GM21515 (cell line): ENCODE data around the gene ASGR1.

ENCODE experiments used
- ATAC-seq: cut with Tn5 transposase; IDR thresholded peaks from one replicate; pipeline ENCODE4 v1.9.1; 2021; ENCODE audit not compliant: unreplicated experiment

ASGR1 gene, protein sequence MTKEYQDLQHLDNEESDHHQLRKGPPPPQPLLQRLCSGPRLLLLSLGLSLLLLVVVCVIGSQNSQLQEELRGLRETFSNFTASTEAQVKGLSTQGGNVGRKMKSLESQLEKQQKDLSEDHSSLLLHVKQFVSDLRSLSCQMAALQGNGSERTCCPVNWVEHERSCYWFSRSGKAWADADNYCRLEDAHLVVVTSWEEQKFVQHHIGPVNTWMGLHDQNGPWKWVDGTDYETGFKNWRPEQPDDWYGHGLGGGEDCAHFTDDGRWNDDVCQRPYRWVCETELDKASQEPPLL

DNA sequence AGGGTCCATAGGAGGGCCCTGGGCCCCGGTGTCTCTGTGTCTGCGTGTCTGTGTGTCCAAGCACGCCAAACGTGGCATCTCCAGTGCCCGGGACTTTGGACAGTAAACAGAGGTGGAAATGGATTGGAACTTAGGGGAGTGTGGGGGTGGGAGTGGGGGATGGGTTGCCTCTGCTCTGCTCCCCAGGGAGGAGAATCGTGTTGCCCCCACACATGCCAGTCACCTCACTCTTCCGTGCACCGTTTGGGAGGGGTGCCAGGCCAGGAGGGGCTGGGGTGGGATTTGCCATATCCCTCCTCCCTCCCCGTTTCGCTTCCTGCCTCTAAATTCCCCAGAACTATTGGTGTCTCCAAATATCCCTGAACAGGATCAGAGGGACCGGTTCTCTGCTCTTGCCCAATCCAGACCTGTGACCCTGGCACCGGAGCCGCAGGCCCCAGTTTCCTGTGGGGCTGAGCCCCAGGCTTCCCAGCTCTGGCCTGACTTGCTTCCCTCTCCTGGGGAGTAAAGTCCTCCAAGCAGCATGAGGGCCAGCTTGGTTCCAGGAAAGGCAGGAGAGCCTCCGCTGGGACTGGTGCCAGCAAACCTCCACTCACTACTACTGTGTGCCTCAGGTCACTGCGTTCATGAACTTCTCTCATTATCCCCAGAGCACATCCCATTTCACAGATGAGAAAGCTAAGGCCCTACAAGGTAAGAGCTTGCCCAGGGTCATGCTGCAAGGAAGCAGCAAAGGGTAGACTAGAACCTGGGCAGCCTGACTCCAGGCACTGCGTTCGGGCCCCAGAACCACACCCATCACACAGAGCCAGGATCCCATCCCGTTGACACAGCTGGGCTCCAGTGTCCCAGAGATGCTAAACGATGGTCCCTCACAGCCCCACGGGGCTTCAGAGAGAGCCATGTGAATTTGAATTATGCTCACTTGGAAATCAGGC, at the start of gene ASGR1:
Gene ASGR1, minus strand, starts transcription at position 54 of the 938 bp plus-strand sequence. CDS start 807 bp downstream, outside the sequence.
- ATAC-seq = no peak

DNA sequence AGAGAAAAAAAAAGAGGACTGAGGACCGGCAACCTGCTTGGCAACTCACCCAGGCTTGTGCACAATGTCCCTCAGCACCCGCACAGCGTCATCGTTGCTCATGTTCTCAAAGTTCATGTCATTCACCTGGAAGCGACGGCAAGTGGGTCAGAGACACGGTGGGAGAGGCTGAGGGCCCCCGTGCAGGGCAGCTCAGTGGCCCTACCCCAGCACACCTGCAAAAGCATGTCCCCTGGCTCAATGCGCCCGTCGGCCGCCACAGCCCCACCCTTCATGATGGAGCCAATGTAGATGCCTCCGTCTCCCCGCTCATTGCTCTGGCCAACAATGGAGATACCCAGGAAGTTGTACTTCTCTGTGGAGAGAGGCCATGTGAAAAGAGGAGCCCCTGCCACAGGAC, 49.8 kb upstream of the ASGR1 start:
- no peak for ATAC-seq

DNA sequence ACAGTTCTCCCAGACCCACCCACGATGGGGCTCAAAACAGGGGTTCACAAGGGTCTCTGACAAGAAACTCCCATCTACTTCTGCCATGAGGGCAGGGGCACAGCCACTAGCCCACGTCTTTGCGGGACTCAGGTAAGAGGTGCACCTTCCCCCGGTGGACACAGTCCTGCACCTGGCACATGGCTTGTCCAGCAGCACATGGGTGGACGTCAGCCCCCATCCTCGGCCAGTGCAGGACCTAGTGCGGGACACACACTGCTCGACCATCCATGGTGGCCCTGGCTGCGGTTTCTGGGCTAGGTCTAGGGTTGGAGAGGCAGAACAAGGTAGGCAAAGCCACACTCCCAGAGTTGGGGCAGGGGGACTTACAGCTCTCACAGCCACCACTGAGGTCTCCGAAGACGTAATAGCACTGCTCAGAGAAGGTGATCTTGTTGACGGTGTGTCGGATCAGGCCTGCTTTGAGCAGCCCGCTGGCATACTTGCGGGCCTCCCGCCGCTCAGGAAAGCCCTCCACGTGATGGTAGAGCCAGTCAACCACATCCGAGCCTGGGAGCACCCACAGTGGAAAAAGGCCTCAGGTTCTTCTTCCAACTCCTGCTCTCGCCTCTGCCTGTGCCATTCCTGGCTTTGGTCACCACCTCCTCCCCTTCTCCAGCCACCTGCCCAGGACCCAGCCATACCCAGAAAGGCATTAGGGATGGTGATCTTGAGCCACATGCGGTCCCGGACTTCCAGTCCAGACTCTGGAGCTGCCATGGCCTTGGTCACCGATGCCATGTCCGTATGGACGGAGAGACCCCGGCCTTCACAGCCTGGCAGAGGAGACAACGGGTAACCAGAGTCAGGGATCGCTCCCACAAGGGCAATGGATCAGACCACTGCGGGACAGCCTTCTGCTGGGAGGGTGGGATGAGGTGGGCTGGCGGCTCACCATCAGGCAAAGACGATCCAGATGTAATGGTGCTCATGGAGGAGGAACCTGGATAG, 47.8 kb upstream of the ASGR1 start:
- ATAC-seq = no peak

DNA sequence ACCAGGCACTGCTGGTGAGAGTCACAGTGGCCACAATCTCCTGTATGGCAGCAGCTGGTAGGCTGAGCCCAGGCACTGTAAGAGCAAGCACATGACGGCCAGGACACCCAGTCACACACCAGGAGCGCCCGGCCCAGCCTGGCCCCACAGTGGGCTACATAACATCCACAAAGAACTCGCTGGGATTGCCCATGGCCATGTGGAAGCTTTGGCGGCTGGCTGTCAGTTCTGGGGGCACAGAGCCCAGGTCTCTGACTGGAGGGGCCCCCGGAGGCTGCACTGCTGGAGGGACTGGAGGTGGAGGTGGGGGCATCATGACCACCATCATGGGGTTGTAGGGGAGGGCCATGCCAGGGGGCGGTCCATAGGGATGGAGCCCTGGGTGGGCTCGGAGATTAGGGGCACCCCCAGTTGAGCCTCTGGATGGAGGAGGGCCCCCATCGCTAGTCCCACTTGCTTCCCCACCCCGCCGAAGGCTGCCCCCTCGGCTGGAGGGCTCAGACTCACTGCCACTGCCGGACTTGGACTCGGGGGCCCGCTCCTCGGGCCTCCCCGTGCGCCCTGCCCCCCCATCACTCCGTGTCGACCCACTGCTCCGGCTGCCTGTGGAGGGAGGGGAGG, 46.7 kb upstream of the ASGR1 start:
- no peak for ATAC-seq

DNA sequence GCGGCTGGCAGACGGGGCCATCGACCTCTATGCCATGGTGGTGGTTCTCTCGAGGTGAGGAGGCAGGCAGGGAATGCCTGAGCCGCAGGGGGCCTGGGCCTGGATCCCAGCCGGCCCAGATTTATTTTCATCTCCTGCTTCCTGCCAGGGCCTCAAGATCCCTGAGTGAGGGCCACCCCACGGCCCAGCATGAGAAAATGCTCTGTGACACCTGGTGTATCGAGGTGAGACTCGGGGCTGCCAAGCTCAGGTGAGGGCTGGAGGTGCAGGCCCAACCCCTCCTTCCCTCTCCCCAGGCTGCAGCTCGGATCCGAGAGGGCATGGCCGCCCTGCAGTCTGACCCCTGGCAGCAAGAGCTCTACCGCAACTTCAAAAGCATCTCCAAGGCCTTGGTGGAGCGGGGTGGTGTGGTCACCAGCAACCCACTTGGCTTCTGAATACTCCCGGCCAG, 45.5 kb upstream of the ASGR1 start:
- no peak for ATAC-seq

DNA sequence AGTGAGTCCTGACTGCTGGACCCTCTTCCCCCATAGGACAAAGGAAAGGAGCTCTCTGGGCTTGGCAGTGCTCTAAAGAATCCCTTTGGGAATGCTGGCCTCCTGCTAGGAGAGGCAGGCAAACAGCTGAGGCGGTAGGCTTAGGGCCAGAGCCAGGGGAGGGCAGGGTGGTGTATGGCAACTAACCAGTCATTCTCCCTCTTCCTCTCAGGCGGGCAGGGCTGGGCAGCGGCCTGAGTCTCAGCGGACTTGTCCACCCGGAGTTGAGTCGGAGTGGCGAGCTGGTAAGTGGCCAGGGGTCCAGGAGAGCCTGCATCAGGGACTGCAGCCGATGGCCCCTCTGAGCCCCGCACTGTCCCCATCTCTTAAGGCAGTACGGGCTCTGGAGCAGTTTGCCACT, 44.9 kb upstream of the ASGR1 start:
- ATAC-seq = no peak

DNA sequence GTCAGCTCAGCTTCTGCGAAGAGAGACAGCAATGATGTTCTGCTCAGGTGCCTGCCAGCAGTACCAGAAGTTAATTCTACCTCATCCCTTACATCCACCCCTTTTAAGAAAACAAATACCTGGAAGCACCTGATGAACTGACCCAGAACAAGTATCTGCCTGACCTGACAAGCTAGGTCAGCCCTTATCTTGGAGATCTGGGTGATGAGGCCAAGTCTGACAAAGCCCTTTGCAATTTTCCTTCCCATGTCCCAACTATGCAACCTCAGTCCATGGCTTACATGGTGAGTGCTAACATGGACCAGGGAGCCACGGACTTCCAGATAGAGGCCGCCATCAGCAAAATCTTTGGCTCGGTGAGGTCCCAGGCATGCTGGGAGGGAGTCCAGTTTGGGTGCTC, 44.2 kb upstream of the ASGR1 start:
- no peak for ATAC-seq

DNA sequence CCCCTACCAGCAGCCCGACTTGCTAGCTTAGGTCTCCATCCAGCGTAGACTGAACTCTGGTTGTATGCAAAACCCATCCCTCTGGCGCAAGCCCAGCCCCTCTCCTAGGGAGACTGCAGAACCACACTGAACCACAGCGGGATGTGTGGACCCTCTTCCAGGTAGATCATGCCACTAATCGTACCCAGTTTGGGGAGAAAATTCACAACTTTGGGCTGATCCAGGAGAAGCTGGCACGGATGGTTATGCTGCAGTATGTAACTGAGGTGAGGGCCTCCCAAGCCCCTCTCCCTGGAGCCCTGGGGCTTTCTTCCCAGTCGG, 43.8 kb upstream of the ASGR1 start:
- no peak for ATAC-seq

DNA sequence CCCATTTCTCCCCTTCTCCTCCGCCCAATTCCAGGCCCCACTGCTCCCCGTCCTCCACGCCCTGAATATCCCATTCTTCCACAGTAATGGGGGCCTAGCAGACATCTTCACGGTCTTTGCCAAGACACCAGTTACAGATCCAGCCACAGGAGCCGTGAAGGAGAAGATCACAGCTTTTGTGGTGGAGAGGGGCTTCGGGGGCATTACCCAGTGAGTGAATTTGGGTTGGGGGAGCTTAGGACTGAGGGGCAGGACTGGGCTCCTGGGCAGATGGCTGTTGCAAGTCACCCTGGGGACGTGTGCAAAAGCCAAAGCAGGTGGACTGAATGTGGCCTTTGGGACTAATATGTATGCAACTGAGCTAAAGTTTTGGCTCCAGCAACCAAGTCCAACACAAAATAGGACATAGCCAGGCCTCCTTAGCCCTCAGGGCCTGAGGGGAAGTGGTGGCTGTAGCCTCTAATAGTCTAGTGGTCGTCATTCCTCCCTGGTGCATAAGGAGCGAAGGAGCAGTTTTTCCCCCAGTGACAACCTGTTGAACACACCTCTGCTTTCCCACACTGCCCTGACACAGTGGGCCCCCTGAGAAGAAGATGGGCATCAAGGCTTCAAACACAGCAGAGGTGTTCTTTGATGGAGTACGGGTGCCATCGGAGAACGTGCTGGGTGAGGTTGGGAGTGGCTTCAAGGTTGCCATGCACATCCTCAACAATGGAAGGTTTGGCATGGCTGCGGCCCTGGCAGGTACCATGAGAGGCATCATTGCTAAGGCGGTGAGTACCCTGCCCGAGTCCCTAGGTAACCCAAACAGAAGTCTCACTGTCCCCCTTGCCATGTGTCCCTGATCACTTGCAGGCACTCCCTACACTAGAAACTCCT, 43.2 kb upstream of the ASGR1 start:
- no peak for ATAC-seq

DNA sequence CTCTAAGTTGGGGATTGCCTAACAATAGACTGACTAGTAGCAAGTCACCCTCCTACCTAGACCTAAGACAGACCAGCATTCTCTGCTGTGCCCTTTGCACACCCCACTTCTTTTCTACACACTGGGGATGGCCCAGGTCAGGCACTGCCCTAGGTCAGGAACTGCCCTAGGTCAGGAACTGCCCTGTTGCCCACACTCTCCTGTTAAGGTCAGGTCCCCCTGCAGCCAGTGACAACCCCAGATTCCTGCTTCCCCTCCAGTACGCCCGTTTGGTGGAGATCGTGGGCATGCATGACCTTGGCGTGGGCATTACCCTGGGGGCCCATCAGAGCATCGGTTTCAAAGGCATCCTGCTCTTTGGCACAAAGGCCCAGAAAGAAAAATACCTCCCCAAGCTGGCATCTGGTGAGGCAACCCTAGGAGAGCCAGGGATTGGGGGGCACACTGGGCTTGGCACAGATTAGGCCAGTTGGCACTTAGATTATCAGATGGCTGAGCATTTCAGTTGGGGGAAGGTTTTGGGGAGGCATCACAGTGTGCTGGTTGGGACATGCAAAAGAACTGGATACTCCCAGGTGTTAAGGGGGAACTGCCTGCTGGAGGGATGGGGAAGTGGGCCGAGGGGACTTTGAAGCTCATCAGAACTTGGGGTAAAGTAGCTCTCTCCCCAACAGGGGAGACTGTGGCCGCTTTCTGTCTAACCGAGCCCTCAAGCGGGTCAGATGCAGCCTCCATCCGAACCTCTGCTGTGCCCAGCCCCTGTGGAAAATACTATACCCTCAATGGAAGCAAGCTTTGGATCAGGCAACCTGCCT, 42.3 kb upstream of the ASGR1 start:
- ATAC-seq = no peak

DNA sequence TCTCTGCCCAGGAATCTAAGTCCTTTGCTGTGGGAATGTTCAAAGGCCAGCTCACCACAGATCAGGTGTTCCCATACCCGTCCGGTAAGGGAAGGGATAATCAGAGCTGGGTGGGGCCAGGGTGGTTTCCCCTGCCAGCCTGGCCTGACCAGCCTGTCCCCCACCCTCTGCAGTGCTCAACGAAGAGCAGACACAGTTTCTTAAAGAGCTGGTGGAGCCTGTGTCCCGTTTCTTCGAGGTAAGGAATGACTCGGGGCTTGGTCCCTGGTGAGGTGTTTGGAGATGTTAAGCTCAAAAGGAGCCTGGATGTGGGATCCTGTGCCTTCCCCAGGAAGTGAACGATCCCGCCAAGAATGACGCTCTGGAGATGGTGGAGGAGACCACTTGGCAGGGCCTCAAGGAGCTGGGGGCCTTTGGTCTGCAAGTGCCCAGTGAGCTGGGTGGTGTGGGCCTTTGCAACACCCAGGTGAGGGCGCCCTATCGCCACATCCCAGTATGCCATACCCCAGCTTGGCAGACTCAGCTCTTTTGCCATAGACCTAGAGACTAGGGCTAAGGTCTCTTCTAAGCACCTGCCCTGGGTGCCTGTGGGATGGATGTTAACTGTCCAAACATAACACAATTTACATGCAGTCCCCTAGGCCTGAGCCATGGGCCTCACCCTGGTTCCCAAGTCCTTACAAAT, 41.6 kb upstream of the ASGR1 start:
- ATAC-seq = no peak

DNA sequence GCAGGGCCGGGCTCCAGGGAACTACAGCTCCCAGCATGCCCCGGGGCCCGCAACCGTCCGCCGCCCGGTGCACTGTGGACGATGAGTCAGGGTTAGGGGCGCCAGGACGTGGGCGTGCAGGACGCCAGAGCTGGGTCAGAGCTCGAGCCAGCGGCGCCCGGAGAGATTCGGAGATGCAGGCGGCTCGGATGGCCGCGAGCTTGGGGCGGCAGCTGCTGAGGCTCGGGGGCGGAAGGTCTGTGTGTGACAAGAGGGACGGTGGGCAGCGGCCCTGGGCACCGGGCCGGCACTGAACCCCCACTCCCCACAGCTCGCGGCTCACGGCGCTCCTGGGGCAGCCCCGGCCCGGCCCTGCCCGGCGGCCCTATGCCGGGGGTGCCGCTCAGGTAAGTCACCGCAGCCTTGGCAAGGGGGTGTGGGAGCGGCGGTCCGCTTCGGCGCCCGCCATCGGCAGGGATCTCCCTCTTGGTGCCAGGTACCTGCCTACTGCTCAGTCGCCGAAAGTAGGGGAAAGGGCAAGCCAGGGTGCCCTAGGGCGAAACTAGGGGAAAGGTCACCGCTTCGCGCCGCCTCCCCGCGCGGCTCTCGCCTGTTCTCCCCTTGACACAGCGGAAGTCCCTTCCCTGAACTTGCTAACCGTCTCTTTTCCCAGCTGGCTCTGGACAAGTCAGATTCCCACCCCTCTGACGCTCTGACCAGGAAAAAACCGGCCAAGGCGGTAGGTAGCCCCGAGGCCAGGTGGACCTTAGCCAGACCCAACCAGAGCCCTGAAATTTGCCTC, 40.8 kb upstream of the ASGR1 start, which contains the start of the genes ACADVL and DLG4:
Gene ACADVL, plus strand, starts transcription at position 127 of the 781 bp plus-strand sequence. Its CDS starts 47 bp downstream, at position 174.
Gene DLG4, minus strand, starts transcription at position 25 of the 781 bp plus-strand sequence.
- peak; percentile 49 for ATAC-seq

DNA sequence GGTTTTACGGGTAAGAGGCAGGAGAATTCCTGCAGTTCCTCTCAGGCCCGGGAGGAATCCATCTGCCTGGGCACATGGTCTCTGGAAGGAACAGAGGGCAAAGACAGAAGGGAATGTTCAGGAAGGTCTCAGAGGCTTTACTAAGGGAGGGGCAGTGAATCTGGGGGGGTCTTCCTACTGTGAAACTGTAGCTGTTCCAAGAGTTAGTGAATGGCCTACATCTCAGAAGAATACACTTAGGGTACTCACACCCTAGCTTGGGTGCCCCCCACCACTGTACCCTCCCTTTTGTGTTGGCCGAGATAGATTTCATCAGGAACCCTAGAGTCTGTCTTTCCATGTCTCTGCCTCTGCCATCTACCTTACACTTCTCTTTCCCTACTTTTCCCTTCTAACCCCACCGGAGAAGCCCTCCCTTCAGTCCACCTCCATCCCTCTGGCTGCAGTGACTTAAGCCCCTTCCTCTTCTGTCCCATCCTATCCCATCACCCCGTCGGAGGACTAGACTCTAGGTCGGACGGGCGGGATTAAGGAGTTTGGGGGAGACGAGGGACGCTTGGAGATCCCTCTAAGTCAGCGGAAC, 40.1 kb upstream of the ASGR1 start:
- ATAC-seq = no peak

DNA sequence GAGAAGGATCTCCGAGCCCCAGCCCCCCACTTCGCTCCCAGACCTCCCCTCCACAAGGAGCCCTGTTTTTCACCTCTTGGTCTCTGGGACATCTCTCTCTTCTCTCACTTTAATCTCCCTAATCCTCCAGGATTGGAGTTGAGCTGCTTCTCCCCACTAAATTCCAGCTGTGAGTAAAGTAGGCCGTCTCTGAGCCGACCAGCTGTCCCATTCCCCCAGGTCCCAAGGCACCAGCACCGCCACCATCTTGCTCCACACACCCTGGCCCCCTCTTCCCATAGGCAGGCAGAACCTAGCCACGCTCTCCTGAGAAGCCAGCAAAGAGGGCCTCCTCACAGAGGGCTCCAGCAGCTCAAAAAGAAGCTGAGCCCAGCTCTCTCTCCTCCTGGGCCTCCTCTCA, 39.6 kb upstream of the ASGR1 start:
- no peak for ATAC-seq

DNA sequence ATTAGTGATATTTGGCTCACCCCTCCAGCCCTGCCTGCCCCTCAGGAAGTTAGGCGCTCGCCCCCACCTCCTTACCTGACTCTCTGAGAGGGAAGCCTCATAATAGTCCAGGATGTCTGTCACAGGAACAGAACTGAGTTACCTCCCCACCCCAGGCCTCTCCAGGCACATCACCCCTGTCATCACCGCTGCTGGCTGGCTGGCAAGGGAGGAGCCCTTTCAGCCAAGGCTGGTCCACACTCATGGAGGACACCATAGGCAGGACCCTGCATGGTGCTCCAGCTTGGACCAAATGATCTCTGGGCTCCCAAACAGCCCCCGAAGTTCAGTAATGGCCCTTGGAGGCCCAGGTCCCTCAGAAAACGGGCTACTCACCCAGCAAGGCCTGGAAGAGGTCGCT, 39.0 kb upstream of the ASGR1 start:
- no peak for ATAC-seq

DNA sequence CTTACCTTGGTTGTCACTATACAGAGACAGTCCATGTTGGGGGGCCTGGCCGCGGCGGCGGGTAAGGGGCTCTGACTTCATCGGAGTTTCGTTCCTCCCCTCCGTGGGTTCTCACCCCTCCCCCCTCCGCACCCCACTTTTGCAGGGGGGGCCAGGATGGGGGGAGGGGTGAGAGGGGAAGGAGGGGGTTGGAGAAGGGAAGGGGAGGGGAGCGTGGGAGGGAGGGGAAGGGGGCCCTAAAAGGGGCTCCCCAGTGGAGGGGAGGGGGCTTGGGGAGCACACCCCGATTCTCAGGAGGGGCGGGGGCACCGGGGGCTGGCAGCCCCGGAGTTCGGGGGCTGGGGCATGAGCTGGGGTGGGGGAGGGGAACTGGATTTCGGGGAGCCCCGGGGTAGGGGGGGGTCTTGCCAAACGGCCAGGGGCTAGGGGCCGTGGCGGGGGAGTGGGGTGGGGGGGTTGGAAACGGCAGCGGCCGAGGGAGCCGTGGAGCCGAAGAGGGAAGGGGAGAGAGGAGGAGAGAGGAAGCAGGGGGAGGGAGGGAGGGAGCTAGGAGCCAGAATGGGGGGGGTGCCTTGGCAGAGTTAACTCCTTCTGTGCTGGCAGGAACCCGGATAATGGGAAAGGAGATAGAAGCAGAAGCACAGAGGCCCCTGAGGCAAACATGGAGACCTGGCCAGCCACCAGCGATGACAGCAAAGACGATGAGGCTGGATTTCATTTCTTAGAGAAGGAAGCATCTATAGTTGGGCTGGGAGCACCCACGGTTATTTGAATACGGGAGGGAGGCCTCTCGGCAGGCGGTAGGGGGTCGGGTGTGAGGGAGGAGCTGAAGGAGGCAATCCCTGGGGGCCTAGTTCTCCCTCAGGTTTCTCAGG, 38.2 kb upstream of the ASGR1 start:
- no peak for ATAC-seq
